Activated CD8-positive, alpha-beta memory T cell treated with anti-CD3 and anti-CD28 coated beads for 24 hours (primary cell): ENCODE measurements around the gene APBA1.
"Not testable (repeated sequence)": the region's sequence is repeated elsewhere in the genome, so short reads cannot be mapped to it uniquely, and the experiment has no call there.

Source experiments
- DNase-seq: peaks from one replicate; pipeline ENCODE4 v3.0.0-alpha.2; 2020

The APBA1 gene

GRCh38 chr9:69470186-69470977 is 201.8 kb downstream of the APBA1 start:
- DNase-seq, result no peak

GRCh38 chr9:69469136-69469535 is 203.0 kb downstream of the APBA1 start:
- no peak for DNase-seq

- no peak for DNase-seq
Measured at GRCh38 chr9:69468380-69468779, 203.8 kb downstream of the APBA1 start.

- no peak for DNase-seq
Measured at GRCh38 chr9:69466151-69466550, 206.0 kb downstream of the APBA1 start.

DNA sequence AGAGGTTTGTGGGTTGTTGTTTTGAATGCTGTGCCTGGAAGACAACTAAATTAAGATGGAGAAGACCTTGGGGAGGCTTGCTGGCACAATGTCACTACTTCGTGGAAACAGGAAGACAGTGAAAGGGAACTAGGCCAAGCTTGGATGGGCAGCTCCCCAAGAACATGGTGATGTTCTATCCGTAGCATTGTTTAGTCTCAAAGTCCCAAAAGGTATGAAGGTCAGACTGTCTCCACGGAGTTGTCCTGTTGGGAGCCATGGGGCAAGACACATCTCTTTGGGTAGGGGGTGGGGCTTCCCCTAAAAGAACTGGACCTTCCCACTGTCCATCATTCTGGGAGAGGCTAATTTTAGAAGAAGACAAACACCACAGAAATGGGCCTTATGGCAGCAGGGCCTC is 206.7 kb downstream of the APBA1 start:
- DNase-seq, result no peak

DNA sequence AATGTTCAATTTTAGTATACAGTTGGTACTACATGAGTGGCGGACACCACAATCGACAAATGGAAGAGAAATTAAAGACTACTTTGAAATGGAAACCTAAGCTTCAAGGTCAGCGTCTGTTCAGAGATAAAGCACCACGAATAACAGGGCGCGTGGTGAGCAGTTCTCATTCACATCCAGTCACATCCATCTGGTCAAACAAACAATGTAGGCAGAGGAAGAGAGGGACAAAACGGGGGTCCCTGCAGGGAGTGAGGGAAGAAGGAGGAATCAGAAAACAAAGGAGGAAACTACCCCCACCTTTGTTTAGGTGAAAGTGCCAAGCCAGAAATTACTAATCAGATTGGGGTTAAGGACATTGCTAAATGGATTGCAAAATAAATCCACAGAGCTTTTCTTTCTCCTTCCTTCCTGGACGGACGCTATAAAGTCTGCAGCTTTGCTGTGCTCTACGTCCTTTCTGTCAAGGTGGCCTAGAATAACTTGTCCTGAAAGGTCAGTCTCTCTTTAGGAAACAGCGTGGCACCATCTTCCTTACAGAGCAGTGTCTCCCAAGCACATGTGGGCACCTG is 208.6 kb downstream of the APBA1 start:
- no peak for DNase-seq

DNA sequence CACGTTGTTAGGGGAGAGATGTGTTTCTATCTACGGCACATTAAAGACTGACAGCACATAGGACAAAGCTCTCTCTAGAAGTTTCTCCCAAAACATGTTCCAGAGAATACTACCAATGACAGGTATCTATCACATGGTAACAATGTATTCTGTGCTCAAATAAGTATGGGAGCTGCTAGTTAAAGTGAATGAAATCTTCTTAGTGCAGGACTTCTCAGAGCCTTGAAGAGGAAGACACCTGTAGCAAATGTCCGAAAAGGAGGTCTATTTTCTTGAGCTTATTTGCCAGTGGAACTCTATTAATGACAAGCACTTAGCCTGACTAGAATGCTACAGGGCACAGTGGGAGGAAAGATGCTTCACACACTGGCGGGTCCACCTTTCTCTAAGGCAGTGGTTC is 209.8 kb downstream of the APBA1 start:
- DNase-seq, result no peak

DNA sequence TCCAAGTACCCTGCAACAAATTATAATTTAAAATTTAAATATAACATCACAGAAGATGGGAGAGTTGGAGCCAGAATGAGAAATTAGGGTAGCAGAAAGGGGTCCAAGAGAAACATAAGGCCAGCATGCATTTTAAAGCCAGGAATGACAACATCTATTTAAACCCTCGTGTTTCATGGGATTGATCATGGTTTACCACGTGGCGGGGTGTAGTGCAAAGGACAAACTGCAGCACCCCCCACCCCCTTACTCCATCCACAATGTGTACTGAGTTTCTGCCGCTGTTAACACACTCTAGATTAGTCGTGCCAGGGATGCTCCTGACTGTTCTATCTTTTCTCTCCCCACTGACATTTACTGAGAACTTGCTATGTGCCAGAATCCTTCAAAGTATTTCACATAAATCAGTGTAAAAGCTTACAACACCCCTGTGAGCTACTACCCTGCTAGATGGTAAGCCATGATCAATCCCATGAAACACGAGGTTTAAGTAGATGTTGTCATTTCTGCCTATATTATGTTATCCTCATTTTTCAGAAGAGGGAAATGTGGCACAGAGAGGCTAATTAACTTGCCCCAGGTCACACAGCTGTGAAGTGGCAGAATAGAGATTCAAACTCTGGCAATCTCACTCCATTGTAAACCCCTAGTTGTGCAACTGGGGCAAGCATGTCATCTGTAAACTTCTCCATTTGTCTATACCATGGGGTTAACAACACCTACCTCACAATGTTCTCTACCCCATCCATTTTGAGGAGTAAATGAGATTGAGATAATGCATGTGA is 210.9 kb downstream of the APBA1 start:
- no peak for DNase-seq

- no peak for DNase-seq
Measured at GRCh38 chr9:69460012-69460411, 212.2 kb downstream of the APBA1 start.

DNA sequence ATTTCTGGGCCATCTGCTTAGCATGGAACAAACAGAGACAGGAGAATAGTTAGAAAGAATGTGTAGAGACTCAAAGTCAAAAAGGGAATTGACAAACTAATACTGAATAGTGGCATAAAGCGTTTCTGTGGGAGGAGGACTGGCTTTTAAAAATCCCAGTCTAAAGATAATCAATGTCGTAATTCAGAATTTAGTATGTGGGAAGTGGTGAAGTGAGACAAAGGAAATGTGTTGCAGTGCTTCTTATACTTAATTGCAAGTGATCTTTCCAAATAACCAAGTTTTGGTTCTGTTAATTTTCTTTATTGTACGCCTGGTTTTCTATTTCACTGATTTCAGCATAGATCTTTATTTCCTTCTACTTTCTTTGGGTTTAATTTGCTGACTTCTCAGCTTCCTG is 214.0 kb downstream of the APBA1 start:
- no peak for DNase-seq

GRCh38 chr9:69456201-69456600 is 216.0 kb downstream of the APBA1 start:
- no peak for DNase-seq

DNA sequence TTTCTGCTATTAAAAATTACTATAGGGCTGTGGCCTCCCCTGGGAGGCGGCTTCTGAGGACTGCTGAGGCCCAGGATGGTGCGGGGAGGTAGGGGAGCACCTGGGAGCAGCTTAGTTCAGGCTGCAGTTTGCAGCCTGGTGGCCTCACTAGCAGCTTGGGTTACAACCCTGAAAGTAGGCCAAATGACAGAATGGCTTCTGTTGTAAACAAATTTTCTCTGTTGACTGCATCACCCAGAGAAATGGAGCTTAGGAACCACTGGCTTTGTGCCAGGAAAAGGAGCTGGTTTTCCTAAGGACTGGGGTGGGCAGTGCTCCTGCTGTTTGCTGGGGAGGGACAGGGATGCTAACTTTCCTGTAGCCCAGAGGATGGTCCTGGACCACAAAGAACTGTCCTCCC is 216.9 kb downstream of the APBA1 start:
- no peak for DNase-seq

- no peak for DNase-seq
Measured at GRCh38 chr9:69454321-69454720, 217.8 kb downstream of the APBA1 start.

DNA sequence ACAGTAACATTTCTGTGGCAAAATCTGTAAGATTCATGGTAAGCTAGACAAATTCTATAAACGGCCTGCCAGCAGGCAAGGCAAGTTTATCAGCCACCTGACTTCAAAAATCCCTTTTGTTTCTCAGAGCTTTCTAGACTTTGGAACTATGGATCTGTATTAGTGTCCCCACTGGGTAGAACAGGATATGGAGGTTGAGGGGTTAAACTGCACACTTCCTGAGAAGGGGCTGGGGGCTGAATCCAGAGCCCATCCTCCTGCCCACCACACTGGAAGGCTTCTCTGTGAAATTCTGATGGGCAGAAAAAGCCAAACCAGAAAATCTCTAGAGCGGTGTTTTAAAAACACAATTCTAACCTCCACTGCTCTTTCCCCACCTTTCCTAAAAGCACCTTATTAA is 218.4 kb downstream of the APBA1 start:
- DNase-seq, result no peak

GRCh38 chr9:69452110-69452782 is 219.9 kb downstream of the APBA1 start:
- no peak for DNase-seq

- DNase-seq, result no peak
Measured at GRCh38 chr9:69446496-69446895, 225.7 kb downstream of the APBA1 start.

- DNase-seq, result no peak
Measured at GRCh38 chr9:69445251-69445650, 226.9 kb downstream of the APBA1 start.

- DNase-seq, result no peak
Measured at GRCh38 chr9:69444791-69445190, 227.4 kb downstream of the APBA1 start.

DNA sequence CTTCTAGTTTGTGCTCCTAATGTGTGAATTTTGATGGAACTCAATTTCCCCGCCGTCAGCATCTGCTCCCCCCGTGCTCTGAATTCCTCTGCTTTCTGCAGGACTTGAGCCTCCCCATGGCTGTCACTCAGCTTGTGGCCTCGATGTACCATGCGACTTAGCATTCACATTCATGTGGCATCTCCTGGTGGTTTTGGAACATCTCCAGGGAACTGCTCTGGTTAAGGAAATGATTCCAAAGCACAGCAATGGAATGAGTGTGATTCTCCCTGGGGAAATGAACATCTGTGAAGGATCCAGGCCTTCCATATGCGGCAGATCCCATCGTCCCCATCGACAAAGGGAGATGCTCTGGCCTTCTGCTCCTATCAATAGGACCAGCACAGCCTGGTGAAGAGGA is 228.2 kb downstream of the APBA1 start:
- DNase-seq, result no peak

- DNase-seq, result no peak
Measured at GRCh38 chr9:69443178-69443577, 229.0 kb downstream of the APBA1 start.

DNA sequence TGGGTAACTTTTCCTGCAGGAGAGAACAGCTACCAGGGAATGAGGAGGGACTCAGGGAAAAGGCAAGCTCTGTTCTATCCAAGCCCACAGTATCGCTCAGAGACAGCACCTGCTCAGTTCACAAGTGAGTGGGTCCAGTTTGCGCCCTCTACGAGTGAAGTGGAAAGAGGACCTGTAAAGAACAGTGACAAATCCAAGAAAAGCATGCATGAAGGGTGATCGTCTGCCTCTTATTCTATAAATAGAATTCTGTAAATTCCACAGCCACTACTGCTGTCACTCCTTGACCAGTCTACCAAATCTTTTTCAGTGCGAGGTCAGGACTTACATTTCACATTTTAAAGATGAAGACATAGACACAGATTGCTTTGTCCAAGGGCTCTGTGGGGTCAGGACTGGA is 229.7 kb downstream of the APBA1 start:
- no peak for DNase-seq

DNA sequence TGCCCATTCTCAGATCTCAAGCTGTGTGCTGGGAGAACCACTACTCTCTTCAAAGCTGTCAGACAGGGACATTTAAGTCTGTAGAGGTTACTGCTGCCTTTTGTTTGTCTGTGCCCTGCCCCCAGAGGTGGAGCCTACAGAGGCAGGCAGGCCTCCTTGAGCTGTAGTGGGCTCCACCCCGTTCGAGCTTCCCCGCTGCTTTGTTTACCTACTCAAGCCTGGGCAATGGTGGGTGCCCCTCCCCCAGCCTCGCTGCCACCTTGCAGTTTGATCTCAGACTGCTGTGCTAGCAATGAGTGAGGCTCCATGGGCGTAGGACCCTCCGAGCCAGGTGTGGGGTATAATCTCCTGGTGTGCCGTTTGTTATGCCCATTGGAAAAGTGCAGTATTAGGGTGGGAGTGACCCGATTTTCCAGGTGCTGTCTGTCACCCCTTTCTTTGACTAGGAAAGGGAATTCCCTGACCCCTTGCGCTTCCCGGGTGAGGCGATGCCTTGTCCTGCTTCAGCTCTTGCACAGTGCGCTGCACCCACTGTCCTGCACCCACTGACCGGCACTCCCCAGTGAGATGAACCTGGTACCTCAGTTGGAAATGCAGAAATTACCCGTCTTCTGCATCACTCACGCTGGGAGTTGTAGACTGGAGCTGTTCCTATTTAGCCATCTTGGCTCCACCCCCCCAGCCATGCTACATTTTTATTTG is 231.8 kb downstream of the APBA1 start:
- DNase-seq, result not testable (repeated sequence)

DNA sequence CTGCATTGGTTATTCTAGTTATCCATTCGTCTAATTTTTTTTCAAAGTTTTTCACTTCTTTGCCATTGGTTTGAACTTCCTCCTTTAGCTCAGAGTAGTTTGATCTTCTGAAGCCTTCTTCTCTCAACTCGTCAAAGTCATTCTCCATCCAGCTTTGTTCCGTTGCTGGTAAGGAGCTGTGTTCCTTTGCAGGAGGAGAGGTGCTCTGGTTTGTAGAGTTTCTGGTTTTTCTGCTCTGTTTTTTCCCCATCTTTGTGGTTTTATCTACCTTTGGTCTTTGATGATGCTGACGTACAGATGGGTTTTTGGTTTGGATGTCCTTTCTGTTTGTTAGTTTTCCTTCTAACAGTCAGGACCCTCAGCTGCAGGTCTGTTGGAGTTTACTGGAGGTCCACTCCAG is 232.5 kb downstream of the APBA1 start:
- not testable (repeated sequence) for DNase-seq
